ENCODE results near the gene KRT77.

DNA sequence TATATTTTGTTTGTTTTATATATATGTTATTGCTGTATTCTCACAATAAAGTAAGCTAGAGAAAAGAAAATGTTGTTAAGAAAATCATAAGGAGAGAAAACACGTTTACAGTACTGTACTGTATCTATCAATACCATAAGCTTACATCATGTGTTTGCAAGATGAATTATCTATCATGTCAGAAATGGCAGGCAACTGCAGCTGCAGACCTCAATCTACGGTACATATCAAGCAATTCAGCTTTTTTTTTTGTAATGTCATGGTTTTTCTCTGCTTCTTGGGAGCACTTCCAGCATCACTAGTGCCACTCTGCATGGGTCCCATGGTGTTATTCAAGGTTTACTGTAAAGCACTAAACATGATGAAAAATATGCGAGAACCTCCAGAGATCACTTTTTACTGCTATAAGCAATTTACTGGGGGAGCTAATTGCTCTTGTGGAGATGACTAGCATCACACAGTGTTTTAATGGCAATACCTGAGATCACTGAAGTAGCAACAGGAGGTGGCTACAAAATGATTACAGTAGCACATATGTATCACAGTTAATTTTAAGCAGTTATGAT, 42.3 kb downstream of the KRT77 start:
- TF ChIP-seq CTCF (conservative IDR thresholded peaks at IDR 0.05; ENCODE audit: low read depth in 2 of 2): no peak
- no peak for TF ChIP-seq EZH2 (IDR thresholded peaks at IDR 0.05; ENCODE audit: low read depth, unreplicated experiment)
- TF ChIP-seq POLR2AphosphoS5 (IDR thresholded peaks at IDR 0.05; ENCODE audit: low read depth): no peak
- TF ChIP-seq, protein P1, sequence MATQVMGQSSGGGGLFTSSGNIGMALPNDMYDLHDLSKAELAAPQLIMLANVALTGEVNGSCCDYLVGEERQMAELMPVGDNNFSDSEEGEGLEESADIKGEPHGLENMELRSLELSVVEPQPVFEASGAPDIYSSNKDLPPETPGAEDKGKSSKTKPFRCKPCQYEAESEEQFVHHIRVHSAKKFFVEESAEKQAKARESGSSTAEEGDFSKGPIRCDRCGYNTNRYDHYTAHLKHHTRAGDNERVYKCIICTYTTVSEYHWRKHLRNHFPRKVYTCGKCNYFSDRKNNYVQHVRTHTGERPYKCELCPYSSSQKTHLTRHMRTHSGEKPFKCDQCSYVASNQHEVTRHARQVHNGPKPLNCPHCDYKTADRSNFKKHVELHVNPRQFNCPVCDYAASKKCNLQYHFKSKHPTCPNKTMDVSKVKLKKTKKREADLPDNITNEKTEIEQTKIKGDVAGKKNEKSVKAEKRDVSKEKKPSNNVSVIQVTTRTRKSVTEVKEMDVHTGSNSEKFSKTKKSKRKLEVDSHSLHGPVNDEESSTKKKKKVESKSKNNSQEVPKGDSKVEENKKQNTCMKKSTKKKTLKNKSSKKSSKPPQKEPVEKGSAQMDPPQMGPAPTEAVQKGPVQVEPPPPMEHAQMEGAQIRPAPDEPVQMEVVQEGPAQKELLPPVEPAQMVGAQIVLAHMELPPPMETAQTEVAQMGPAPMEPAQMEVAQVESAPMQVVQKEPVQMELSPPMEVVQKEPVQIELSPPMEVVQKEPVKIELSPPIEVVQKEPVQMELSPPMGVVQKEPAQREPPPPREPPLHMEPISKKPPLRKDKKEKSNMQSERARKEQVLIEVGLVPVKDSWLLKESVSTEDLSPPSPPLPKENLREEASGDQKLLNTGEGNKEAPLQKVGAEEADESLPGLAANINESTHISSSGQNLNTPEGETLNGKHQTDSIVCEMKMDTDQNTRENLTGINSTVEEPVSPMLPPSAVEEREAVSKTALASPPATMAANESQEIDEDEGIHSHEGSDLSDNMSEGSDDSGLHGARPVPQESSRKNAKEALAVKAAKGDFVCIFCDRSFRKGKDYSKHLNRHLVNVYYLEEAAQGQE (IDR thresholded peaks at IDR 0.05; ENCODE audit: unreplicated experiment): no peak
- no peak for TF ChIP-seq CREB1 (CRISPR knock-in tag; IDR thresholded peaks at IDR 0.05; ENCODE audit: low read depth)
- no peak for TF ChIP-seq ZNF462 (CRISPR knock-in tag; IDR thresholded peaks at IDR 0.05)

All from GM23338 (cell line).